IMR-90 (cell line): Measurements from ENCODE around the gene CD27. TPM values are rescaled to one million over a fixed set of nuclear protein-coding genes. Genes with fewer than 3 reads are reported as not detected.

Experiments
- ATAC-seq: fragments of 200-7000 bp; cut with Tn5 transposase; 2 replicates; pipeline ENCODE4 v1.9.1; 2020; ENCODE audit warnings: low read depth, mild to moderate bottlenecking, moderate library complexity
- BruUV-seq: library from RNA; stranded (reverse); fragments of 400-500 nt; replicated peaks from 2 replicates; lab custom pipeline; 2021; lab: Mats Ljungman, UMichigan
- CTCF ChIA-PET: fragments of 300-600 bp; formaldehyde crosslinking; extraction: SDS; loops from one replicate; lab custom pipeline; 2021; ENCODE audit warnings: antibody characterized with exemption; lab: Yijun Ruan, JAX
- POLR2A ChIA-PET: fragments of 300-600 bp; sonication (Branson Sonifier 250); formaldehyde crosslinking; loops from one replicate; lab custom pipeline; 2022; ENCODE audit warnings: antibody characterized with exemption; ENCODE audit not compliant: unreplicated experiment; lab: Charles Lee
- DNase-seq: peaks from one replicate; pipeline ENCODE4 v3.0.0; 2013
- H2AFZ ChIP-seq: replicated peaks from 2 replicates; pipeline ENCODE3; 2013; ENCODE audit warnings: low read length, mild to moderate bottlenecking; ENCODE audit not compliant: poor library complexity
- H2AK5ac ChIP-seq: 2 replicates; pipeline ENCODE4 v1.6.1; 2013; ENCODE audit warnings: low read depth, low read length, inconsistent platforms
- H2AK9ac ChIP-seq: replicated peaks from 2 replicates; pipeline ENCODE3; 2013; ENCODE audit warnings: mild to moderate bottlenecking, low read depth, low read length, moderate library complexity; ENCODE audit not compliant: poor library complexity
- H2BK120ac ChIP-seq: 2 replicates; pipeline ENCODE4 v1.6.1; 2013; ENCODE audit warnings: low read depth, low read length, inconsistent platforms
- H2BK15ac ChIP-seq: 3 replicates; pipeline ENCODE4 v1.6.1; 2013; ENCODE audit warnings: low read depth, low read length, inconsistent platforms
- H2BK20ac ChIP-seq: 2 replicates; pipeline ENCODE4 v1.6.1; 2013; ENCODE audit warnings: low read depth, mild to moderate bottlenecking, inconsistent platforms, low read length, moderate library complexity
- H2BK5ac ChIP-seq: 2 replicates; pipeline ENCODE4 v1.6.1; 2013; ENCODE audit warnings: mild to moderate bottlenecking, low read depth, low read length, inconsistent platforms; ENCODE audit not compliant: poor library complexity, severe bottlenecking
- H3K14ac ChIP-seq: replicated peaks from 2 replicates; pipeline ENCODE4 v1.6.1; 2013; ENCODE audit warnings: low read depth, low read length, inconsistent platforms
- H3K18ac ChIP-seq: 2 replicates; pipeline ENCODE4 v1.6.1; 2013; ENCODE audit warnings: low read depth, low read length, control low read depth
- H3K23ac ChIP-seq: 2 replicates; pipeline ENCODE4 v1.6.1; 2013; ENCODE audit warnings: low read depth, low read length, inconsistent platforms
- H3K27ac ChIP-seq: 2 replicates; pipeline ENCODE4 v1.5.1; 2013; ENCODE audit warnings: mild to moderate bottlenecking, control low read depth, low read length; ENCODE audit not compliant: insufficient read depth
- H3K27me3 ChIP-seq: 2 replicates; pipeline ENCODE4 v1.6.1; 2013; ENCODE audit warnings: low read length; ENCODE audit not compliant: control insufficient read depth, insufficient read depth
- H3K36me3 ChIP-seq: 2 replicates; pipeline ENCODE4 v1.6.1; 2013; ENCODE audit warnings: low read length, mixed read lengths; ENCODE audit not compliant: control insufficient read depth, insufficient read depth
- H3K4ac ChIP-seq: 2 replicates; pipeline ENCODE4 v1.6.1; 2013; ENCODE audit warnings: low read depth, low read length, inconsistent platforms
- H3K4me1 ChIP-seq: 2 replicates; pipeline ENCODE4 v1.6.1; 2013; ENCODE audit warnings: low read length, mixed read lengths; ENCODE audit not compliant: control insufficient read depth, insufficient read depth
- H3K4me2 ChIP-seq: 2 replicates; pipeline ENCODE4 v1.6.1; 2013; ENCODE audit warnings: low read depth, mild to moderate bottlenecking, control low read depth, low read length, moderate library complexity
- H3K4me3 ChIP-seq: 2 replicates; pipeline ENCODE4 v1.5.1; 2013; ENCODE audit warnings: low read depth, mild to moderate bottlenecking, control low read depth, low read length, moderate library complexity; ENCODE audit not compliant: insufficient read depth
- H3K56ac ChIP-seq: 2 replicates; pipeline ENCODE4 v1.6.1; 2013; ENCODE audit warnings: low read length, inconsistent platforms; ENCODE audit not compliant: insufficient read depth; ENCODE audit errors: extremely low read depth
- H3K79me1 ChIP-seq, 2 experiments: 2 replicates each; pipeline ENCODE4 v1.6.1; 2013; ENCODE audit warnings: low read length in 2 of 2, inconsistent platforms in 1 of 2, low read depth in 1 of 2
- H3K9ac ChIP-seq: 2 replicates; pipeline ENCODE4 v1.6.1; 2013; ENCODE audit warnings: low read depth, low read length, control low read depth
- H3K9me1 ChIP-seq: 2 replicates; pipeline ENCODE4 v1.6.1; 2013; ENCODE audit warnings: low read length, inconsistent platforms; ENCODE audit not compliant: insufficient read depth
- H3K9me3 ChIP-seq: 2 replicates; pipeline ENCODE4 v1.6.1; 2013; ENCODE audit warnings: low read length; ENCODE audit not compliant: control insufficient read depth, insufficient read depth
- H4K20me1 ChIP-seq: 2 replicates; pipeline ENCODE4 v1.6.1; 2013; ENCODE audit warnings: low read length, inconsistent platforms; ENCODE audit not compliant: insufficient read depth
- H4K5ac ChIP-seq: 2 replicates; pipeline ENCODE4 v1.6.1; 2013; ENCODE audit warnings: mild to moderate bottlenecking, low read depth, low read length, control low read depth
- H4K8ac ChIP-seq, 2 experiments: 2 replicates each; pipeline ENCODE4 v1.6.1; 2013; ENCODE audit warnings: low read depth in 2 of 2, low read length in 2 of 2, control low read depth in 1 of 2, inconsistent platforms in 1 of 2
- H4K91ac ChIP-seq: 2 replicates; pipeline ENCODE4 v1.6.1; 2013; ENCODE audit warnings: low read depth, low read length, inconsistent platforms; ENCODE audit not compliant: insufficient read depth
- BHLHE40 ChIP-seq: fragments of 150-350 bp; IDR thresholded peaks from 2 replicates; pipeline ENCODE4 v1.6.1; 2016; ENCODE audit warnings: mild to moderate bottlenecking, low read depth, low read length
- CEBPB ChIP-seq: IDR thresholded peaks from 2 replicates; pipeline ENCODE4 v1.6.1; 2012; ENCODE audit warnings: low read depth, low read length, improper control_type of control experiment
- CHD1 ChIP-seq: IDR thresholded peaks from 2 replicates; pipeline ENCODE4 v1.6.1; 2012; ENCODE audit warnings: low read depth, low read length, improper control_type of control experiment
- CTCF ChIP-seq: conservative IDR thresholded peaks from 2 replicates; pipeline ENCODE4 v1.5.1; 2012; ENCODE audit warnings: mild to moderate bottlenecking, low read depth, low read length, improper control_type of control experiment
- ELK1 ChIP-seq: fragments of 150-350 bp; IDR thresholded peaks from 2 replicates; pipeline ENCODE4 v1.6.1; 2016; ENCODE audit warnings: low read depth, mild to moderate bottlenecking, low read length, moderate library complexity, borderline replicate concordance
- FOS ChIP-seq: fragments of 150-350 bp; IDR thresholded peaks from 2 replicates; pipeline ENCODE4 v1.6.1; 2016; ENCODE audit warnings: low read depth, low read length
- MAFK ChIP-seq: IDR thresholded peaks from 2 replicates; pipeline ENCODE4 v1.6.1; 2012; ENCODE audit warnings: low read depth, low read length, improper control_type of control experiment
- MAZ ChIP-seq: IDR thresholded peaks from 2 replicates; pipeline ENCODE4 v1.6.1; 2012; ENCODE audit warnings: low read depth, mild to moderate bottlenecking, low read length, improper control_type of control experiment, moderate library complexity, borderline replicate concordance
- MXI1 ChIP-seq: IDR thresholded peaks from 2 replicates; pipeline ENCODE4 v1.6.1; 2012; ENCODE audit warnings: low read depth, mild to moderate bottlenecking, low read length, moderate library complexity, borderline replicate concordance
- RCOR1 ChIP-seq: IDR thresholded peaks from 2 replicates; pipeline ENCODE4 v1.6.1; 2012; ENCODE audit warnings: mild to moderate bottlenecking, low read length, improper control_type of control experiment; ENCODE audit not compliant: insufficient replicate concordance
- RFX5 ChIP-seq: IDR thresholded peaks from 2 replicates; pipeline ENCODE4 v1.8.0; 2012; ENCODE audit warnings: low read depth, mild to moderate bottlenecking, low read length, moderate library complexity
- USF2 ChIP-seq: fragments of 150-350 bp; IDR thresholded peaks from 2 replicates; pipeline ENCODE4 v1.6.1; 2017; ENCODE audit warnings: mild to moderate bottlenecking, antibody characterized with exemption, low read length, low read depth
- WGBS, 2 experiments: methylation state at CpG; one replicate each; pipeline versions ENCODE4 v1.1.5 to v1.1.7; 2013; ENCODE audit warnings: missing lambda C conversion rate in 2 of 2; ENCODE audit not compliant: insufficient read length in 1 of 2; ENCODE audit errors: extremely low coverage in 2 of 2; 5-methylcytosine and 5-hydroxymethylcytosine counted together
- dilution Hi-C: fragments of 300-500 bp; cut with HindIII; formaldehyde crosslinking; loops from one replicate; pipeline ENCODE4 v1.14.3; 2018; ENCODE audit warnings: low sequenced_read_pairs; ENCODE audit not compliant: unreplicated experiment
- in situ Hi-C: fragments of 300-500 bp; cut with MboI; formaldehyde crosslinking; loops from 3 replicates; pipeline ENCODE4 v1.14.3; 2019; ENCODE audit warnings: low sequenced_read_pairs, inconsistent platforms, mixed read lengths
- intact Hi-C: fragments of 100-400 bp; cut with micrococcal nuclease; formaldehyde crosslinking; loops from 2 replicates; pipeline ENCODE4 v1.10.0; 2022
- polyA plus RNA-seq, 3 experiments: library from polyadenylated mRNA; depleted of rRNA; stranded (reverse); fragments of >200 nt; gene quantifications; 2 replicates each; pipeline ENCODE4 v1.2.3, GENCODE V29; 2012; ENCODE audit warnings: low replicate concordance in 1 of 3
- total RNA-seq: library from RNA; depleted of rRNA; stranded (reverse); fragments of >200 nt; gene quantifications from 2 replicates; pipeline ENCODE4 v1.2.3, GENCODE V29; 2012

Gene CD27
- total and polyA plus RNA-seq, 2 of the 4 experiments (the other 2 are of a cell fraction), result 0.07 TPM; not detected in 1

DNA sequence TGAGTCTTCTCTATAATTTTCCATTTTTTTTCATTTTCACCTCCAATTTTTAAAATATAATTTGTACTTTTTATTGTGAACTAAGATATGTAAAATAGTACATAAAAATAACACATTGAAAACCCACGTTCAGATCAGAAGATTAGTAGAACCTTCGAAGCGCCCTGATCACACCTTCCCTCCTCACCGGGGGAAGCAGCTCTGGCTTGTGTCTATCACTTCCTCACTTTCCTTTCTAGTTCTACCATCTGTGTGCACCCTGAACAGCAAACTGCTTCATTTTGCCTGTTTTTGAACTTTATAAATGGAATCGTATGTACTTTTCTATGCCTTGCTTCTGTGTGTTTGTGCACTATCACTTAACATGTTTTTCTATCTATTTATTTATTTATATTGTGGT is 11.8 kb upstream of the CD27 start:
- no peak overlapping the region for H3K4ac ChIP-seq
- H3K9me1 ChIP-seq, result peaks cover 17% of the 10 kb centered on the region
- 0 out of 4 replicates have a peak, but pooled peaks cover 0 to 3% of the 10 kb centered on the region in 2 experiments for H3K79me1 ChIP-seq
- H3K27ac ChIP-seq, result no peak overlapping the region
- no peak overlapping the region for H4K5ac ChIP-seq
- H2BK5ac ChIP-seq, result no peak overlapping the region
- no peak overlapping the region for H3K4me2 ChIP-seq
- no peak overlapping the region for H3K9ac ChIP-seq
- no peaks in the 10 kb centered on the region for H4K20me1 ChIP-seq
- dilution Hi-C loops, result no loop called here
- no peak overlapping the region for H2BK120ac ChIP-seq
- no peak for DNase-seq
- peak overlapping the region in 1 of 2 experiments; percentile 35; a peak in 1 of 4 replicates for H4K8ac ChIP-seq
- no peaks in the 10 kb centered on the region for H3K27me3 ChIP-seq
- no peak overlapping the region for H3K18ac ChIP-seq
- in situ Hi-C loops, result no loop called here
- ChIA-PET POLR2A (no interaction called here), CTCF (no interaction called here)
- no peak overlapping the region for H2BK20ac ChIP-seq
- TF ChIP-seq USF2 (no peak), RCOR1 (no peak), MXI1 (no peak), CTCF (no peak), CEBPB (no peak), FOS (no peak), BHLHE40 (no peak), MAZ (no peak), CHD1 (no peak), ELK1 (no peak), MAFK (no peak), RFX5 (no peak)
- no peak for ATAC-seq
- peak overlapping the region; percentile 42; the same call in 1 of the 2 replicates for H3K23ac ChIP-seq
- H2AK9ac ChIP-seq, result no peak overlapping the region
- H2AK5ac ChIP-seq, result no peak overlapping the region
- BruUV-seq, result no TSS peak
- no peak overlapping the region for H4K91ac ChIP-seq
- intact Hi-C loops, result no loop called here
- no peaks in the 10 kb centered on the region for H3K9me3 ChIP-seq
- peaks cover 12% of the 10 kb centered on the region for H3K4me1 ChIP-seq
- no peak overlapping the region for H3K14ac ChIP-seq
- H3K36me3 ChIP-seq, result no peaks in the 10 kb centered on the region
- H3K4me3 ChIP-seq, result no peak overlapping the region
- WGBS, 2 experiments, result no CpG with 5 or more reads among the region's 5 CpGs
- no peak overlapping the region for H3K56ac ChIP-seq
- no peak overlapping the region for H2BK15ac ChIP-seq
- no peak overlapping the region for H2AFZ ChIP-seq
